ENCODE data around the gene UBE2J1.

The UBE2J1 gene

DNA sequence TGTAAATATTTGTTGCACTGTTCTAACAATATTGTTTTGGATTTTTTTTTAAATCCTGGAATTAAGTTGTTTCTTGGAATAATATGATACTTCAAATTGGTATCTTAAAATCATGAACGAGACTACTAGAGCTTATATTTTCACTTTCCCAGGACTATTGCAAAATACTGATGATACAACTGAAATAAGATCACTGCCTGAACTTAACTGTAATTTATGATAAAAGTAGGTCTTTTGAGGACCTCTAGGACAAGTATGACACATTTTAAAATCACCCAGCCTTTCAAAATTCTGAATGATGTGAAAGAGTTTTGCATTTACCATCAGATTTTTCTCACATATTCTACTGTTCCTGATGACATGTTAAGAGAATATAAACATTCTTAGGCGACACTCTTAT is 8.6 kb upstream of the UBE2J1 start:
- no peak for DNase-seq

DNA sequence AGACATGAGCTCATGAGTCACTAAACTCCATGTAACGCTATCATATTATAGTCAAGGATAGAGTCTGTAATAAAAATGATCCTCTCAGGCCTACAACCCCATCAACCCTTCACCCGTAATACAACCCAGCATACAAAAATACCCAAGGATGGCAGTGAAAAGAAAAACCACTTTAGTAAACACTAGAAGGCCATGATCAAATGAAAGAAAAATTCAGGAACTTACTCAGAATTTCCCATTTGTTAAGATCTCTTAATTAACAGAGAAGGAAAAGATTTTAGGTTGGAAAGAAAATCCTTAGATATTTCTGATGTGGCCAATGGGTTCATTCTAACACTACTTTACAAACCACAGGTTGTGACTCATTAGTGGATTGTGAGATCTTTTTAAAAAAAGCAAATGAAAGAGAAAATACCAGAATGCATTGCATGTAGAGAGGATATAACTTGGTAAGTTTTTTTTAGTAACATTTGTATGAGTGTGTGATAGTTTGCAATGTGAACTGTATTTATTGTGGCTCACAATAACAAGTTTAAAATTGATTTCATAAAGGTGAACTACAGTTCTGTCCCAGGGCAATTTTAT is 8.0 kb upstream of the UBE2J1 start:
- no peak for DNase-seq

DNA sequence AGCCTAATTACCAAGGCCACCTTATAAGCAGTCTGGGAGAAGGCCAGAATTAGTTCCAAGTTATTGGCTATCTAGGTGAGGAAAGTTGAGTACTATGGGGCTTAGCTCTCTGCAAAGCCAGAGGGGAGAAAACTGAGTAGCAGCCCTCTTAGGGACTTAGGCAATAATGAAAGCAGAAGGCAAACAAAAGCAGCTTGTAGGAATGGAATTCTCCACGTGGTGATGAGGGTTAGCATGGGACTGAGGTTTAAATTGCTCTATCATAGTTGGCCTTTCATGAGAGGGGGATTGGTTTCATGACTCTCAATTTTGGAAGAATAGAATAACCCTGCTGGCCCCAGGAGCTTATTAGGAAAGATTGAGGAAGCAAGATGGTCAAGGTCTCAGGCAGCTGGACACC is 7.0 kb upstream of the UBE2J1 start:
- DNase-seq: no peak

DNA sequence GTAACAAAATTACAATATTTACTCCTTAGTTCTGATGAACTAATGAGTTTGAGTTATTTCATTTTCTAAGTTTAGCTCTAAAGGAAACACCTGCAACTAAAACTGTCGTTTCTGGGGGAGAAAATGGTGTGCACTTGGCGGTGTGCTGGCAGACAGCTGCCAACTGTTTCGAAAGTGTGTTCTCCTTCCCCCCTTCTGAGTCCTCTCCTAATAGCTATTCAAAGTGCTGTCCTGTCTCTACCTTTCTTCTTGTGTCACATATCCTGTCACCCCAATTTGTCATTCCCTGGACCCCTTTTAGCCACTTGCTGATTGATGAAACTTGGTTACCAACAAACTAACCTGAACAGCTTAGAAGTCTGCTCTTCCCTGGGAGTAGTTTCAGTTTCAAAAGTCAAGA is 4.9 kb upstream of the UBE2J1 start:
- no peak for DNase-seq

DNA sequence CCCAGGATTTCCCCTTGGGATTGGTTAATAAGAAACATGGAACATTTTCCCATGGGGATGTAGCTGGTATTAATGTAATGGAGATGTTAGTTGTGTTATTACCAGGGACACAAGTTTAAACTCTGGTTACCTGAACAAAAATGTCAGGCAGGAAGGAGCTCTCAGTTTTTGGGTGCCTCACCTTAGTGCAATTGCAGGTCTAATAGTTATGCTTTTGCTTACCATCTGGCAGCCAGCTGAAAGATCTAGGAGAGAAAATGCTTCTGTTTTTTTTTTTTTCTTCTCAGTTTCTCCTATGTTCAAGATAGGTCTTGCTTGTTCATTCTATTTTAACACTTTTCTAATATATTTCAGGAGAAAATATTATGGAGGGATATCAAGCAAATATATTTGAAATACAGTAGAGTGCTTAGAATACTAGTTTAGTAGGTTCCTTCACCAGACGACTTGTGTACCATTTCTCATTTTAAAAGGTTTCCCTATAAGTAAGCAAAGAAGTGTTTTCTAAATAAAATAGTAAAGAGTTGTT is 4.2 kb upstream of the UBE2J1 start:
- DNase-seq: no peak

DNA sequence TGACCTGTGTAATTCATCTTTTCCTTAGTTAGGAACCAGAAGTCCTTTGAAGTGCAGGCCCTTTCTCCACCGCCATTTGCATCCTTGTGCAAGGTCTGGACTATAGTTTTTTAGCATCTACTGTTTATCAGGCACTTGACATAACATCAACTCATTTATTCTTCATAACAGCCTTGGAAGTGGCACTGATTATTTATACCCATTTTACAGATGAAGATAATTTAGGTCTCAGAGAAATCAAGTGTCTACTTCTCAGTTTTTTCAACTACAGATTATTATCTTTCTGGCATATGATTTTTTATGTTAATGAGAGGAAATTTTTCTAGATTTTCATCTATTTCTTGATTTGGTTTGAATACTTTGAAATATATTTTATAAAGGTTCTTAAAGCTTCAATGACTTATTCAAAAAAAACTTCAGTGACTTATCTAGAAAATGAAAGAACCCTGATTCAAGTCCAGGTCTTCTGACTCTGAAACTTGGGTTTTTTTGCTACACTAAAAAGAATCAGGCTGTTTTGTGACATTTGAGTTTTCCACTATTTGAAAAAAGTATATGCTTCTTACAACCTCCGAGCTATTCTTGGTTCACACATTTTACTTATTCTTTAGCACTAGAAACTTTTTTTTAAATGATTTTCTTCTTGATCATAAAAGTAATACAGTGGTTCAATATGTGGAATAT is 3.1 kb upstream of the UBE2J1 start:
- DNase-seq: no peak

DNA sequence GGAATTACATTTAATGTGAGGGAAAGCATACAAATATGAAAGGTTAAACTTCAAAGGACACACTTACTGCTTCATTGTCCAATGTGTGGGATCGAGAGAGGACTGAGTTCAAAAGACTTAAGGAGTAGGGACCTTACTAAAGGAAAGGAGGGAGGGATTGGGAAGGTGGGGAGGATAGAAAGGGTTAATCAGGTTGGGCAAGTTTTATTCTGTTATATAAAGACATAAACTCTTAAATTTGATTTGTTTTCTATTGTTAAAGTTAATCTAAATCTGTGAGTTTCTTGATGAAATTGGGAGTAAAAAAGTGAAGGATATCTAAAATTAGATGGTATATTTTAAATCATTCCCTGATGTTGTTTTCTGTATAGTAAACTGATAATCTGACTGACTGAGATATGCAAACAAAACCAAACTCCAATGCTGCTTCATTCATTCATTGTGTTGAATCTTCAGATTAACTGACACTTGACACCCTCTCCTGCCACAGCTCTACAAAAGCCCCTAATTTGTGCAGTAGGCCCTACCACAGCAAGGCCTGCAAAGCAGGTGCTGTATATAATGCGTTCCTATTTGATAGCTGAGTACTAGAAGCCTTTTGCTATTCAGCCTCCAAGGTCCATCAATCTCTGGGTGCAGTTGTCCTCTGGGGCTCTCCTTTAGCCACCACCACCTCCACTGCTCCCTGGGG is 1.3 kb upstream of the UBE2J1 start:
- no peak for DNase-seq

DNA sequence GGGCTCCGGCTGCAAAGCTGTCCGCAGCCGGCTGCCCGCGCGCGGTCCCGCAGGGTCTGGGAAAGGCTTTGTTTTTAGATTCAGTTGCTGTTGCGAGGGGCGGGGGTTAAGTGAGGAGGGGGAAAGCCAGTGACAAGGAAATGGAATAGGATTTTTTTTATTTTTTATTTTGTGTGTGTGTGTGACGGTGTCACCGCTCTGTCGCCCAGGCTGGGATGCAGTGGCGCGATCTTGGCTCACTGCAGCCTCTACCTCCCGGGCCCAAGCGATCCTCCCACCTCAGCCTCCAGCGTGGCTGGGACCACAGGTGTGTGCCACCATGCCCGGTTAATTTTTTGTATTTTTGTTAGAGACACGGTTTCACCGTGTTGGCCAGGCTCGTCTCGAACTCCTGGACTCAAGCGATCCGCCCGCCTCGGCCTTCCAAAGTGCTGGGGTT is 615 bp upstream of the UBE2J1 start:
- no peak for DNase-seq

DNA sequence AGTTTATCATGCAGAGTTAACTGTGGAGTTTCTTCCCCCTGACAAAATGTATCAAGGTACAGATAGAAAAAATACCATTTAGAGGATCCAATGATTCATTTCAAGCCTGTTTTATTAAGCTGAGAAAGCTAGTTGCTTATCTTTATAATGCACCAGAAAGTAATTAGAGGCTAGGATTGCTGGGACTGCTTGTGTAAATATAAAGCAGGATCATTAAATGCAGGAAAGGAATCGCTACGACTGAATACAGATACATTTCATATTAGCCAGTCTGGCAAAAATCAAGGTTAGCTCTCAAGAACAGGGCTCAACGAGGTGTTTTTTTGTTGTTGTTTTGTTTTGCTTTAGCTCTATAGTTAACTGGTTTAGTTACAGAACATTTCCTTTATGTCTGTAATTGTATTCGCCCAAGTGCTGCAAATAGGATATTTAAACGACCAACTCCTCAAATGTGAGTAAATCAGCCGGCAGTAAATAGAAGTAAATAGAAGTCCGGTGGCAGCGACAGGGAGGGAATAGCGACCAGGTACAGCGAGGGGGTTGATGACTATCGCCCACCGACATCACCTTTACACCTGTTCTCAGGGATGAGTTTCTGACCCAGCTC is 748 bp downstream of the UBE2J1 start:
- no peak for DNase-seq

DNA sequence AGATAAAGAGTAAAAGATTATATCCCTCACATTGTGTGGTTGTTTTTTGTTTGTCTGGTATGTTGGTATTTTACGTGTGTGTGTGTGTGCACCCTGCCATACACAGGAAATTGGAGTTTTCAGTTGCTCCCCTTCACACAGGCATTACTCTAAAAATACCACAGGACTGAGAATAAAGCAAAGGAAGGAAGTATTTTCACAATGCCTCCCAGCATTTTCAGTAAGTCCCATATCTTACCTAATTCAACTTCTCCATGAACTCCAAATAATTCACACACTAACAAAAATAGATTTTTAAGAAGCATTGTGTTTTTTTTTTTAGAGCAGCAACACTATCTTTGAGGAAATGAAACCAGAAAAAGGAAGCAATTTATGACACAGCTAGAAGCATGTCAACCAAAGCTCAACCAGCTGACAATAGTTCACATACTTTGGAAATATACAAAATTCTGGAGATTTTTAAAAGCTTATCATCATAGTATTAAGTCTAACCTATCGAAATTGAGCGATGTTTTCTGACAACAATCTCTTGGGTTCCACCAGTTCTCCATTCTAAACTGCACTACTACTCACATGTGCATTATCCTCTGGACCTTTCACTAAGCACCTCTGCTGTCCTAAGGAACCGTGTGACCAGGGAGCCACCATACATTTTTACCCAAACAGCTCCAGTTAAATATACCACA is 2.1 kb downstream of the UBE2J1 start:
- DNase-seq: no peak

DNA sequence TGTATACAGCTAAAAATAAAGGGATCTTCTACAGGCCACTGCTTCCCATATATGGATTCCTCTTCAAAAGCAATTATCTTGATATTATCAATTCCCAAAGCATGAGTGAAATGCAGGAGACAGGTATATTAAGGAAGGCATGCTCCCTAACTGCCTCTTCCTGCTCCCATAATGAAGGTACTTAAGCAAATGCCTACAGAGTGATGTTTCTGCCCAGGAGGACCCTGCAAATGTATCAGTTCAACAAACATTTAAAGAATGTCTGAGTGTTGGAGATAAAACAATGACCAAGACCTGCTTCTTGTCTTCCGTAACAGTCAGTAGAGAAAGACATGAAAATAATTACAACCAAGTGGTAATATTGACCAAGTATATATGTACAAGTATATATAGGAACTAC is 4.2 kb downstream of the UBE2J1 start:
- no peak for DNase-seq

DNA sequence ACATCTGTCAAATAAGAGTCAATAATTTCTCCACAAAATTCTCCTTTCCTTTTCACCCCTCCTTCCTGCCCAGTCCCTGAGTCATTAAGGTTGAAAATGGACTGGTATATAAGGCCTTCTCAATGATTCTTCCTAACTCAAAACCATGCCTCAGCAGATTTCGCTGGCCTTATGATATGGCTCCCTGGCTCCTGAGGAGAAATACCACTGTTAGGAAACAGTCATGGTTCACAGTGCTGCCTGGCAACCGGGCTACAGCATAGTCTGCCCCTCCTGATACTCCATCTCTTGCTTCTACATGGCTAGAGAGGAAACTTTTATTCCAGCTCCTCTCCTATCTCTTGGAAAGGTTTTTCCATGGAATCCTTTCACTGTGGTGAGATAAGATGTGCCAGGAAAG is 4.7 kb downstream of the UBE2J1 start:
- DNase-seq: no peak

DNA sequence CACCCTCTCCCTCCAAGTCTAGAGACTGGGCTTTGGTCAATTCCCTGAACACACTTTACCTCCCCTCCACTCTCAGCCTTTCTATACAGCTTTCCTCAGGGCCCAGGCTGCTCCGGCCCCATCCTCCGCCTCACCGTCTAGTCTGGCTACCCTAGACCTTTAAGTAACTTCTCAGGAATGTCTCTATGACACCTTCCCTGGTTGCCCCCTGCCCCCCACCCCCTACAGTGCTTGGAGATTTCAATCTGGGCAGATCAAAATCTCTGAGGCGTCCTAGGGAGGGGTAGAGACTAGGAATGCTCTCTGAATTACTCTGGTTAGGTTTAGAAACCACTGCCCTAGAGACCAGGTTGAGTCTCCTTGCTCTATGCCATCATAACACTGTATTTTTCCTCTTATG is 6.1 kb downstream of the UBE2J1 start:
- DNase-seq: no peak

DNA sequence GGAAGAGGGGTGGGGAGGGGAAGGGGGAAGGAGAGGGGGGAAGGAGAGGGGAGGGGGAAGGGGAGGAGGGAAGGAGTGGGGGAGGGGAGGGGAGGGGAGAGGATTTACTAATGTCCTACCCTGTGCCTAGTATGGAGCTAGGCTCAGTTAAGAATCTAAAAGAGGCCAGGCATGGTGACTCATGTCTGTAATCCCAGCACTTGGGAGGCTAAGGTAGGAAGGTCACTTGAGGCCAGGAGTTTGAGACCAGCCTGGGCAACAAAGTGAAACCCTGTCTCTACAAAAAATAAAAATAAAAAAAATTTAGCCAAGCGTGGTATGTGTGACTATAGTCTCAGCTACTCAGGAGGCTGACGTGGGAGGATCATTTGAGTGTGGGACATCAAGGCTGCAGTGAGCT is 13.0 kb downstream of the UBE2J1 start:
- no peak for DNase-seq

DNA sequence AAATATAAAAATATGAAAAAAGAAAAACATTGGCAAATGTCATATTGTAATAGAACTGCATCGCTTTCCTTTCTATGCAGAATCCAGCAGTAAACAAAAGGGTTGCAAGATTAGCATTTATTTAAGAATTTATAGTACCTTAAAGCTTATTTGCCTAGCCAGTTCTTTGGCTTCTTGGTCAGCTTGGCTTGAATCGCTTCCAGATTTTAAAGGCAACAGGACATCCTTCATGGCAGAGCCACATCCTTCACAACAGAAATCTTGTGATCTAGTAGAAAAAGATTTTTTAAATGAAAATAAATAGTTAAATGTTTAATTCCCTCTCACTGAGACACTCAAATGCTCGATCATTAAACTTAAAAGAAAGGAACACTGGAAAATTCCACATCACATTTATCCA is 17.4 kb downstream of the UBE2J1 start:
- no peak for DNase-seq

DNA sequence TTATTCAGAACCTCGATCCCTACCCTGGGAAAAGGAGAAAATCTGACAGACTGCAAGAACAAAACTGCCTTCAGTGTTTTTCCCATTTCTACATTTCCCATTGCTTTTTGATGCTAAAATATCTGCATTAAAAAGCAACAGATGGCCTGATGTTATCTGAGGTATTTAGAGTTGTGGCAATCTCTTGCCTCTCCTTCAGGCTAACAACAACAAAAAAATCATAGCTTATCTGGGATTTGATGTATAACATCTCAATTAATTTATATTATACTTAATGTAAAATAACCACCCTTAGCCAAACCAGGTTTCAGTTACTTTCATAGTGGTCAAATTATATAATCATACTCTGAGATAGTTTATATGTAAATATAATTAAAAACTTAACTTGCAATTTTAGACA is 21.6 kb downstream of the UBE2J1 start:
- no peak for DNase-seq

DNA sequence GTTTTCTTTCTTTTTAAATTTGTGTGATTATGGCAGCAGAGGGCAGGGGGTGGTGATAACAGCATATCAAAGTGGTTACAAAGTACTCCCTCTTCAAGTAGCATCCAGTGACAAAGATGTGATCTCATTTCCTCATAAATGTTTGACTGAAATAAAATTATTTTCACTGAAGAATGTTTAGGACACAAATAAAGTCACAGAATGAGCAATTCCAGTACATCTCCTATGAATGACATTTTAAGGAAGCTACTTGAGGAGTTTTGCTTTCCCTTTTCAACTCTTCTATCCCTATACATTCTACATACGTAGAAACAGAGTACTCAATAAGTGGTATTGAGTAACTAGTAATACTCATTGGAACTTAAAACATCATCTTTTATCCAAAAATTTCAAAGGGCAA is 23.5 kb downstream of the UBE2J1 start:
- DNase-seq: no peak

DNA sequence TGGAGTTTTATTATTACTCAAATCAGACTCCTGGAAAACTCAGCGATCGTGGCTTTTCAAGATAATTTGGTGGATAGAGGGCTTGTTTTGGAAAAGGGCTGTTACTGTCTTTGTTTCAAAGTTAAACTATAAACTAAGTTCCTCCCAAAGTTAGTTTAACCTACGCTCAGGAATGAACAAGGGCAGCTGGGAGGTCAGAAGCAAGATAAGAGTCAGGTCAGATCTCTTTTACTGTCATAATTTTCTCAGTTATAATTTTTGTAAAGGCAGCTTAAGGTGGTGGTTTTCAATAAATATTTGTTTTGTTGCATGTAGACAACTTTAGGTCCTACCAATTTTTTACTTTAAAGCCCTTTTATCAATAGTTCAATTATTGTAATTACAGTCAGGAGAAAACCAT is 28.2 kb downstream of the UBE2J1 start:
- no peak for DNase-seq

DNA sequence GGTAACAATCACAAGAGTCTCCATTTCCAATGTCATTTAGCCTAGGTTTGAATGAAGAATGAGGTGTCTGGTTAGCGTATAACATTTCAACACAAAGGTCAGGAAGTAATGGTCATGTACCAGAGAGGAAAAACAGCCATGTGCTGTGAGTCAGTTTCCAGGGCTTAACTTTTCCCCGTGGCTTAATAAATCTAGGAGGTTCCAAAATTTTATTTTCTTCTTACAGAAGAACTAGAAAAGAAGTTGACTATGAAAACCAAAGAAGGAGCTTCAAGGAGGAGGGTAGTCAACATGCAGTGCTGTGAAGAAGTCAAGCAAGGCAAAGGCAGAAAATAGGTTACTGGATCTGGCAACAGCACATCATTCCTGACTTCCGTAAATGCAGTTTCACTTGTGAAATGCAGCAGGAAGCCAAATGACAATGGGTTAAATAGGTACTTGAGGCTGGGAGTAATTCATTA is 29.0 kb downstream of the UBE2J1 start:
- no peak for DNase-seq

DNA sequence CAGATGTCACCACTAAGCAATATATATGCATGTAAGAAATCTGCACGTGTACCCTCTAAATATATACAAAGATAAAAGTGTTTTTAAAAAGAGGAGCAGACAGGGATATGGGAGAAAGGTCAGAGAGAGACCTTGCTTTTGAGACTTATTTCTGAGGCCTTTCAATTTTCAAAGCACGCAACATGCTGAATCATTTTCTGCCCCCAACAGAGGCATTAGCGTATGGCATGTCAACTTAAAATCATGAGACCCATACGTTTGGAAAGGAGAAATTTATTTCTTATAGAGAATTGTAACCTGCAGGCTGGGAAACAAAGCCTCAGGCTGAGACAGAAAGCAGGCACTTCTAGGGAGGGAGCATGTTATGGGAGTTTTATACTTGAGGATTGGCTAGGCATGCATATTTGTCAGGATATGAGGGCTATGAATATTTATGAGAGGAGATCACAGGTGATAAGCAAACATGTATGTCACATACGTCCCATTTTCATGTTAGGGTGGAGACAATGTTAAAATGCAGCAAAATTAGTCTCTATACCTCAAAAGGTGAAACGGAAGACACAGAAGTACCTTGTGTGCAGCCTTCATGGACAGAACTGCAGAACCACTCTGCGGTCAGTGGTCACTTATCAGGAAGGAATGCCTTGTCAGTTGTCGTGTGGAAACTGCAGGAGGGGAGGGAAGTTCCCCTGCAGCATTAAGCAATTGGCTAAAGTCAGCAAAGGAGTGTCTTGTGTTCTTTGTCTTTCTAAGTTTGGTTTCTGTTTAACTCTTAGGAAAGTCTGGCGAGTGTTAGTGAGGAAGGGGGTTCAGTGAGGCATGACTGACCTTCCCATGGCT is 31.2 kb downstream of the UBE2J1 start:
- DNase-seq: no peak

DNA sequence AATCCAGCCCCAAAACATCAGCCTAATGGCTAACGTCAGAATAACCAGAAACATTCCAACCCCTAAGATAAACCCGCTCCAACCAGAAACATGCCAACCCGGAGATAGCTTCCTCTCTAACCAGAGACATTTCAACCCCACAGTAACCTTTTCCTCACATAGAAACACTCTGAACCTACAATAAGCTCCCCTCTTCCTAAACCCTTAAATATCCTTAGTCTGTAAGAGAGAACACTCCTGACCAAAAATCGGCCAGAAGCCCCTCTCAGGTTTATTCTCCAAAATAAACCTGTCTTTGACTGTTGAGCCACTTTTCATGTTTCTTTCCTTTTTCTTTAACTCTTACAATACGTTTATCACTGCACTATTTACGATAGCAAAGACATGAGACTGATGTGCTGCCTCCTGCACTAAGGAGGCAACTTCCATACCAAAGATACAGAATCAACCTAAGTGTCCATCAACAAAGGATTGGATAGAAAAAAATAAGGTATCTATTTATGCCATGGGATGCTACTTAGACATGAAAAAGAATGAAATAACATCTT is 32.4 kb downstream of the UBE2J1 start:
- no peak for DNase-seq

DNA sequence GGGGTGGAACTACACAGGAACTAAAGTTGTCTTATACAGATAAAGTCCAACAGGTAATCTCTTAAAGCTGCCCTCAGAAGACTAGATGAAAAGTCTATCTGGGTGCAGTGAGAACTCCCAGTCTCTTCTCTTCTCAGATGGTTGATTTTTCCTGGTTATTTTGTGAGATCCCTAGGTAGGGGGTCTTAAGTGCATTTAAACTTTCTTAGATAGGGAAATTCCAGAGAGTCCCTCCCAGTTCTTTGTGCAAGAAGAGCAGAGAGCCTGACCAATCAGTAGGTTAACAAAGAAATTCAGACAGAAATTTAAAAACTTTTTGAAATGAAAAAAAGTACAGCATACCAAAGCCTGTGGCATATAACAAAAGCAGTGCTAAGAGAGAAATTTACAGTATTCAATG is 35.5 kb downstream of the UBE2J1 start:
- DNase-seq: no peak

Data from activated CD4-positive, alpha-beta T cell treated with anti-CD3 and anti-CD28 coated beads, Interleukin-2, amount 50 U/mL, for 48 hours (primary cell).